ENCODE data around the gene MAPK8IP3.

GRCh38 chr16:1691956-1692355, 14.0 kb upstream of the MAPK8IP3 start:
- TF ChIP-seq POLR2A (IDR thresholded peaks at IDR 0.05) (no peak), CTCF (IDR thresholded peaks at IDR 0.05) (no peak), POLR2AphosphoS5 (IDR thresholded peaks at IDR 0.05; ENCODE audit: insufficient read depth in 1 of 2, low read depth in 1 of 2) (no peak)
